Keratinocyte (primary cell): ENCODE data around the gene OR2J1. TPM values are rescaled to one million over a fixed set of nuclear protein-coding genes. Genes with fewer than 3 reads are reported as not detected.

Source experiments
- DNase-seq: peaks from one replicate; pipeline ENCODE4 v3.0.0-alpha.2; 2011; ENCODE audit warnings: low read depth, missing footprints, low spot score
- FAIRE-seq: peaks from 2 replicates; lab custom pipeline; 2011; peaks lifted over from hg19 to GRCh38; lab: Jason Lieb, UNC
- H2AFZ ChIP-seq: 2 replicates; pipeline ENCODE4 v1.6.0; 2012; ENCODE audit warnings: low read length, control low read depth, inconsistent platforms; ENCODE audit not compliant: control insufficient read depth
- H3K27ac ChIP-seq: 2 replicates; pipeline ENCODE4 v1.5.1; 2011; ENCODE audit warnings: low read length; ENCODE audit not compliant: control insufficient read depth, insufficient read depth
- H3K27me3 ChIP-seq: 3 replicates; pipeline ENCODE4 v1.6.0; 2011; ENCODE audit warnings: low read length; ENCODE audit not compliant: control insufficient read depth, insufficient read depth; ENCODE audit errors: extremely low read depth
- H3K36me3 ChIP-seq, 2 experiments: 2 replicates in 1 of 2; 3 replicates in 1 of 2; pipeline ENCODE4 v1.5.1; 2011; ENCODE audit warnings: low read length in 2 of 2, mild to moderate bottlenecking in 1 of 2; ENCODE audit not compliant: control insufficient read depth in 2 of 2, insufficient read depth in 2 of 2; ENCODE audit errors: extremely low read depth in 1 of 2
- H3K4me1 ChIP-seq: 3 replicates; pipeline ENCODE4 v1.5.1; 2011; ENCODE audit warnings: low read length; ENCODE audit not compliant: control insufficient read depth, insufficient read depth; ENCODE audit errors: extremely low read depth
- H3K4me2 ChIP-seq: 3 replicates; pipeline ENCODE4 v1.6.0; 2011; ENCODE audit warnings: low read depth, low read length; ENCODE audit not compliant: control insufficient read depth, insufficient read depth; ENCODE audit errors: extremely low read depth
- H3K4me3 ChIP-seq, 3 experiments: fragments of 200-600 bp in 1 of 3; sonication (generic) in 1 of 3; 2 replicates in 2 of 3; 3 replicates in 1 of 3; pipeline ENCODE4 v1.5.1; 2011 to 2016; ENCODE audit warnings: low read length in 3 of 3, mild to moderate bottlenecking in 3 of 3, control low read depth in 2 of 3, inconsistent platforms in 1 of 3, low read depth in 1 of 3, mixed read lengths in 1 of 3, mixed run types in 1 of 3, moderate library complexity in 1 of 3; ENCODE audit not compliant: control insufficient read depth in 2 of 3, insufficient read depth in 2 of 3; ENCODE audit errors: extremely low read depth in 1 of 3
- H3K79me2 ChIP-seq: 2 replicates; pipeline ENCODE4 v1.6.0; 2012; ENCODE audit warnings: low read length; ENCODE audit not compliant: control insufficient read depth, insufficient read depth
- H3K9ac ChIP-seq: 3 replicates; pipeline ENCODE4 v1.6.0; 2011; ENCODE audit warnings: low read length; ENCODE audit not compliant: control insufficient read depth, insufficient read depth; ENCODE audit errors: extremely low read depth
- H3K9me1 ChIP-seq: 3 replicates; pipeline ENCODE4 v1.6.0; 2011; ENCODE audit warnings: low read length; ENCODE audit not compliant: control insufficient read depth, insufficient read depth; ENCODE audit errors: extremely low read depth
- H3K9me3 ChIP-seq: 2 replicates; pipeline ENCODE4 v1.5.1; 2012; ENCODE audit warnings: low read depth, low read length; ENCODE audit not compliant: control insufficient read depth
- H4K20me1 ChIP-seq: 3 replicates; pipeline ENCODE4 v1.6.0; 2011; ENCODE audit warnings: low read length; ENCODE audit not compliant: control insufficient read depth, insufficient read depth; ENCODE audit errors: extremely low read depth
- CTCF ChIP-seq, 3 experiments: IDR thresholded peaks in 1 of 3; conservative IDR thresholded peaks in 1 of 3; optimal IDR thresholded peaks in 1 of 3; 2 replicates in 2 of 3; 3 replicates in 1 of 3; pipeline versions ENCODE3 to v1.5.1; 2011; ENCODE audit warnings: low read length in 3 of 3, mild to moderate bottlenecking in 3 of 3, moderate library complexity in 2 of 3, control low read depth in 1 of 3, inconsistent platforms in 1 of 3; ENCODE audit not compliant: insufficient read depth in 2 of 3; ENCODE audit errors: extremely low read depth in 1 of 3
- EZH2 ChIP-seq: IDR thresholded peaks from one replicate; pipeline ENCODE4 v1.6.1; 2012; ENCODE audit warnings: inconsistent platforms, mild to moderate bottlenecking, low read length, moderate library complexity
- dilution Hi-C: fragments of 300-500 bp; cut with MboI; formaldehyde crosslinking; loops from one replicate; pipeline ENCODE4 v1.7.0; 2020; ENCODE audit warnings: low sequenced_read_pairs; ENCODE audit not compliant: extremely low pct_ligation_motif_present
- polyA plus RNA-seq, 5 experiments: library from polyadenylated mRNA; depleted of rRNA in 3 of 5; stranded (reverse) in 3 of 5; stranded (forward) in 1 of 5; unstranded in 1 of 5; fragments of >200 nt; gene quantifications; 1 replicate in 1 of 5; 2 replicates in 3 of 5; 3 replicates in 1 of 5; pipeline versions ENCODE4 v1.2.1 to v1.2.3, GENCODE V29; 2011 to 2012; ENCODE audit warnings: missing spikeins in 2 of 5, low read depth in 1 of 5, low replicate concordance in 1 of 5

Gene OR2J1
- polyA plus RNA-seq, 1 donor (not counting 4 experiments of a cell fraction or from before 2014, with no cell fraction given): not detected

- dilution Hi-C loops: no loop called here
- no peaks in the 10 kb centered on the region for H3K9me3 ChIP-seq
- H3K79me2 ChIP-seq: no peaks in the 10 kb centered on the region
- H3K27ac ChIP-seq: no peak overlapping the region
- H2AFZ ChIP-seq: no peak overlapping the region
- H4K20me1 ChIP-seq: no peaks in the 10 kb centered on the region
- no peak for TF ChIP-seq EZH2
- TF ChIP-seq CTCF (optimal IDR thresholded peaks at IDR 0.05 in 1 of 3, IDR thresholded peaks at IDR 0.05 in 1 of 3, conservative IDR thresholded peaks at IDR 0.05 in 1 of 3; ENCODE audit: extremely low read depth in 1 of 3, insufficient read depth in 2 of 3, low read length in 3 of 3): peak; percentile 79 to 92 (median 82)
- no peak overlapping the region for H3K4me2 ChIP-seq
- H3K9me1 ChIP-seq: no peaks in the 10 kb centered on the region
- no peak overlapping the region for H3K9ac ChIP-seq
- H3K4me1 ChIP-seq: no peaks in the 10 kb centered on the region
- no peaks in the 10 kb centered on the region for H3K27me3 ChIP-seq
- FAIRE-seq (peak; percentile 34), DNase-seq (no peak)
- no peak overlapping the region for H3K4me3 ChIP-seq
- no peaks in the 10 kb centered on the region for H3K36me3 ChIP-seq
Observed at GRCh38 chr6:29071831-29072723, 27.2 kb upstream of the OR2J1 start.

- Histone ChIP-seq H3K27me3 (no peaks in the 10 kb centered on the region), H3K36me3 (no peaks in the 10 kb centered on the region), H3K4me1 (no peaks in the 10 kb centered on the region), H3K4me2 (no peak overlapping the region), H3K27ac (no peak overlapping the region), H3K9me3 (no peaks in the 10 kb centered on the region), H3K9me1 (no peaks in the 10 kb centered on the region), H2AFZ (no peak overlapping the region), H3K9ac (no peak overlapping the region), H3K79me2 (no peaks in the 10 kb centered on the region), H3K4me3 (no peak overlapping the region), H4K20me1 (no peaks in the 10 kb centered on the region)
- dilution Hi-C loops: no loop called here
- TF ChIP-seq CTCF (optimal IDR thresholded peaks at IDR 0.05 in 1 of 3, IDR thresholded peaks at IDR 0.05 in 1 of 3, conservative IDR thresholded peaks at IDR 0.05 in 1 of 3; ENCODE audit: extremely low read depth in 1 of 3, insufficient read depth in 2 of 3, low read length in 3 of 3): no peak
- TF ChIP-seq EZH2: no peak
- no peak for FAIRE-seq
- no peak for DNase-seq
Observed at GRCh38 chr6:29079203-29079602, 20.1 kb upstream of the OR2J1 start.
